ENCODE measurements around the gene OSER1.
A peak's percentile ranks its signal among the peaks of the same experiment; 100 is the strongest.

OSER1 gene

GRCh38 chr20:44253528-44253927, 43.0 kb upstream of the OSER1 start:
- peaks cover 12% of the 10 kb centered on the region for H3K27me3 Mint-ChIP-seq (ENCODE audit: low read depth, poor library complexity)
- H3K9me3 Mint-ChIP-seq, result no peaks in the 10 kb centered on the region
- H3K4me3 Mint-ChIP-seq, result no peak overlapping the region
- no peak for DNase-seq
- no peaks in the 10 kb centered on the region for H3K36me3 Mint-ChIP-seq (ENCODE audit: low read depth)
- TF ChIP-seq CTCF (IDR thresholded peaks at IDR 0.05), result no peak
- H3K27ac Mint-ChIP-seq, result no peak overlapping the region
- H3K4me1 Mint-ChIP-seq, result no peaks in the 10 kb centered on the region

GRCh38 chr20:44251284-44251683, 40.7 kb upstream of the OSER1 start:
- H3K27me3 Mint-ChIP-seq (ENCODE audit: low read depth, poor library complexity), result peaks cover 30% of the 10 kb centered on the region
- H3K36me3 Mint-ChIP-seq (ENCODE audit: low read depth), result no peaks in the 10 kb centered on the region
- H3K9me3 Mint-ChIP-seq, result no peaks in the 10 kb centered on the region
- TF ChIP-seq CTCF (IDR thresholded peaks at IDR 0.05), result no peak
- no peak overlapping the region for H3K27ac Mint-ChIP-seq
- no peak for DNase-seq
- peaks cover 8% of the 10 kb centered on the region for H3K4me1 Mint-ChIP-seq
- H3K4me3 Mint-ChIP-seq, result no peak overlapping the region

- peaks cover 8% of the 10 kb centered on the region for H3K4me1 Mint-ChIP-seq
- peaks cover 58% of the 10 kb centered on the region for H3K27me3 Mint-ChIP-seq (ENCODE audit: low read depth, poor library complexity)
- no peaks in the 10 kb centered on the region for H3K36me3 Mint-ChIP-seq (ENCODE audit: low read depth)
- no peak for TF ChIP-seq CTCF (IDR thresholded peaks at IDR 0.05)
- H3K9me3 Mint-ChIP-seq, result no peaks in the 10 kb centered on the region
- H3K27ac Mint-ChIP-seq, result no peak overlapping the region
- no peak overlapping the region for H3K4me3 Mint-ChIP-seq
- DNase-seq, result no peak
Measured at GRCh38 chr20:44248410-44248759, 37.8 kb upstream of the OSER1 start.

- H3K4me1 Mint-ChIP-seq, result peaks cover 8% of the 10 kb centered on the region
Measured at GRCh38 chr20:44247586-44248409, 37.2 kb upstream of the OSER1 start.

GRCh38 chr20:44247131-44247571, 36.6 kb upstream of the OSER1 start, which contains the start of gene GDAP1L1:
GDAP1L1 (plus strand) TSS chr20:44247308; CDS start chr20:44247335, 27 bp downstream.
- Mint-ChIP-seq H3K36me3 (ENCODE audit: low read depth) (no peaks in the 10 kb centered on the region), H3K27me3 (ENCODE audit: low read depth, poor library complexity) (peaks cover 62% of the 10 kb centered on the region), H3K9me3 (no peaks in the 10 kb centered on the region), H3K27ac (no peak within 1 kb of the TSS), H3K4me1 (peaks cover 8% of the 10 kb centered on the region), H3K4me3 (peak within 1 kb of the TSS; percentile 64)
- TF ChIP-seq CTCF (IDR thresholded peaks at IDR 0.05), result no peak
- peak; percentile 67 for DNase-seq

More at GRCh38 chr20:44247586-44248409, 37.2 kb upstream of the OSER1 start:
- Mint-ChIP-seq H3K36me3 (ENCODE audit: low read depth) (no peaks in the 10 kb centered on the region), H3K27ac (no peak overlapping the region), H3K4me3 (peak overlapping the region; percentile 64), H3K27me3 (ENCODE audit: low read depth, poor library complexity) (peaks cover 59% of the 10 kb centered on the region), H3K9me3 (no peaks in the 10 kb centered on the region)
- TF ChIP-seq CTCF (IDR thresholded peaks at IDR 0.05), result peak; percentile 91
- peak; percentile 90 for DNase-seq

- no peak for TF ChIP-seq CTCF (IDR thresholded peaks at IDR 0.05)
- Mint-ChIP-seq H3K27ac (no peak overlapping the region), H3K9me3 (no peaks in the 10 kb centered on the region), H3K36me3 (ENCODE audit: low read depth) (no peaks in the 10 kb centered on the region), H3K4me1 (peaks cover 8% of the 10 kb centered on the region), H3K4me3 (no peak overlapping the region), H3K27me3 (ENCODE audit: low read depth, poor library complexity) (peaks cover 63% of the 10 kb centered on the region)
- no peak for DNase-seq
Measured at GRCh38 chr20:44245977-44246376, 35.4 kb upstream of the OSER1 start.
